ENCODE data around the gene ZNF263.
A peak's percentile ranks its signal among the peaks of the same experiment; 100 is the strongest.

The ZNF263 gene

DNA sequence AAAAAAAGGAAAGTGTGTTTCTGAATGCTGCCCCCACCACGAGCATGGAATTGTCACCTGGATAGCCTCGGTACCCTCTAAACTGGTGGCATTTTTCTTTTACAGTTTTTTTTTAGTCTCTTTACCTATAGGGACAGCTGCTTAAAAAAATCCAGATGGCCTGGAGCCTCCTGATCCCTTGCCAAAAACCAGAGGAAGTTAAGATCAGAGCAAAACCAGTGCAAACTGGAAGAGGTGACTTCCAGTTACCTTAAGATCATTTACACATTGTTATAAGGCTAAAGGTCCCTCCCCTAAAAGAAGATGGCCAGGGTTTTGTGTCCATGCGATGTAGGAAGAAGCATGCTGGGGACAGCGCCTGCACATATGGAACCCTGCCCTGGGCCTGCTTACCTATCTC, 30.3 kb upstream of the ZNF263 start:
- H3K27ac ChIP-seq (replicated peaks) = no peak overlapping the region
- no peak overlapping the region for H3K4me3 ChIP-seq (replicated peaks; ENCODE audit: insufficient read depth, low read length)
- DNase-seq (ENCODE audit: low read depth in 1 of 2, low spot score in 1 of 2) = peak in 1 of 2 experiments; percentile 9
- TF ChIP-seq SPI1 (IDR thresholded peaks at IDR 0.05; ENCODE audit: borderline replicate concordance, low read depth) (no peak), GABPA (IDR thresholded peaks at IDR 0.05; ENCODE audit: low read depth) (no peak), POLR2AphosphoS5 (IDR thresholded peaks at IDR 0.05; ENCODE audit: low read depth) (no peak)
- TF ChIP-seq, protein P1, sequence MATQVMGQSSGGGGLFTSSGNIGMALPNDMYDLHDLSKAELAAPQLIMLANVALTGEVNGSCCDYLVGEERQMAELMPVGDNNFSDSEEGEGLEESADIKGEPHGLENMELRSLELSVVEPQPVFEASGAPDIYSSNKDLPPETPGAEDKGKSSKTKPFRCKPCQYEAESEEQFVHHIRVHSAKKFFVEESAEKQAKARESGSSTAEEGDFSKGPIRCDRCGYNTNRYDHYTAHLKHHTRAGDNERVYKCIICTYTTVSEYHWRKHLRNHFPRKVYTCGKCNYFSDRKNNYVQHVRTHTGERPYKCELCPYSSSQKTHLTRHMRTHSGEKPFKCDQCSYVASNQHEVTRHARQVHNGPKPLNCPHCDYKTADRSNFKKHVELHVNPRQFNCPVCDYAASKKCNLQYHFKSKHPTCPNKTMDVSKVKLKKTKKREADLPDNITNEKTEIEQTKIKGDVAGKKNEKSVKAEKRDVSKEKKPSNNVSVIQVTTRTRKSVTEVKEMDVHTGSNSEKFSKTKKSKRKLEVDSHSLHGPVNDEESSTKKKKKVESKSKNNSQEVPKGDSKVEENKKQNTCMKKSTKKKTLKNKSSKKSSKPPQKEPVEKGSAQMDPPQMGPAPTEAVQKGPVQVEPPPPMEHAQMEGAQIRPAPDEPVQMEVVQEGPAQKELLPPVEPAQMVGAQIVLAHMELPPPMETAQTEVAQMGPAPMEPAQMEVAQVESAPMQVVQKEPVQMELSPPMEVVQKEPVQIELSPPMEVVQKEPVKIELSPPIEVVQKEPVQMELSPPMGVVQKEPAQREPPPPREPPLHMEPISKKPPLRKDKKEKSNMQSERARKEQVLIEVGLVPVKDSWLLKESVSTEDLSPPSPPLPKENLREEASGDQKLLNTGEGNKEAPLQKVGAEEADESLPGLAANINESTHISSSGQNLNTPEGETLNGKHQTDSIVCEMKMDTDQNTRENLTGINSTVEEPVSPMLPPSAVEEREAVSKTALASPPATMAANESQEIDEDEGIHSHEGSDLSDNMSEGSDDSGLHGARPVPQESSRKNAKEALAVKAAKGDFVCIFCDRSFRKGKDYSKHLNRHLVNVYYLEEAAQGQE (IDR thresholded peaks at IDR 0.05; ENCODE audit: insufficient replicate concordance, low read depth) = no peak
- TF ChIP-seq, protein P2, sequence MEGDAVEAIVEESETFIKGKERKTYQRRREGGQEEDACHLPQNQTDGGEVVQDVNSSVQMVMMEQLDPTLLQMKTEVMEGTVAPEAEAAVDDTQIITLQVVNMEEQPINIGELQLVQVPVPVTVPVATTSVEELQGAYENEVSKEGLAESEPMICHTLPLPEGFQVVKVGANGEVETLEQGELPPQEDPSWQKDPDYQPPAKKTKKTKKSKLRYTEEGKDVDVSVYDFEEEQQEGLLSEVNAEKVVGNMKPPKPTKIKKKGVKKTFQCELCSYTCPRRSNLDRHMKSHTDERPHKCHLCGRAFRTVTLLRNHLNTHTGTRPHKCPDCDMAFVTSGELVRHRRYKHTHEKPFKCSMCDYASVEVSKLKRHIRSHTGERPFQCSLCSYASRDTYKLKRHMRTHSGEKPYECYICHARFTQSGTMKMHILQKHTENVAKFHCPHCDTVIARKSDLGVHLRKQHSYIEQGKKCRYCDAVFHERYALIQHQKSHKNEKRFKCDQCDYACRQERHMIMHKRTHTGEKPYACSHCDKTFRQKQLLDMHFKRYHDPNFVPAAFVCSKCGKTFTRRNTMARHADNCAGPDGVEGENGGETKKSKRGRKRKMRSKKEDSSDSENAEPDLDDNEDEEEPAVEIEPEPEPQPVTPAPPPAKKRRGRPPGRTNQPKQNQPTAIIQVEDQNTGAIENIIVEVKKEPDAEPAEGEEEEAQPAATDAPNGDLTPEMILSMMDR (IDR thresholded peaks at IDR 0.05; ENCODE audit: insufficient read depth, low read length) = no peak
- H3K27me3 ChIP-seq (ENCODE audit: insufficient read depth, poor library complexity, severe bottlenecking) = no peaks in the 10 kb centered on the region

DNA sequence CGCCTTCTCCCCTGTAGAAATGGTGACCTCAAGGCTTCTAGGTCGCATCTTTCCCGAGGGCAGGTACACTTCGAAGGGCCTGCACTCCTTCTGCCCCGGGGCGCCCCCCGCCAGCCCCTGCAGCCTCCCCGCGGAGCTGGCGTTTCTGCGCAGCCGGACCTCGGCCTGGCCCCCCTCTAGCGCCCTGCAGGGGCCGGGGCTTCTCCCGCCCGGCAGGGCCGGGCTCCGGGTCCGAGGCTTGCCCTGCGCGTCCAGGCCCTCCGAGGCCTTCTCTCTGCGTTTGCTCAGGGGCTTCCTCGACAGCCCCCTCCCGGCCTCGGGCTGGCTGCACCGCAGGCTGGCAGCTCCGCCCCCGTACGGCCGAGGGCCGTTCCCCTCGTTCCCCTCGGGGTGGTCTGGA, 29.0 kb upstream of the ZNF263 start:
- no peaks in the 10 kb centered on the region for H3K27me3 ChIP-seq (ENCODE audit: insufficient read depth, poor library complexity, severe bottlenecking)
- no peak for DNase-seq (ENCODE audit: low read depth in 1 of 2, low spot score in 1 of 2)
- H3K27ac ChIP-seq (replicated peaks) = no peak overlapping the region
- TF ChIP-seq, protein P1 (IDR thresholded peaks at IDR 0.05; ENCODE audit: insufficient replicate concordance, low read depth) = no peak
- TF ChIP-seq GABPA (IDR thresholded peaks at IDR 0.05; ENCODE audit: low read depth) (no peak), SPI1 (IDR thresholded peaks at IDR 0.05; ENCODE audit: borderline replicate concordance, low read depth) (no peak), POLR2AphosphoS5 (IDR thresholded peaks at IDR 0.05; ENCODE audit: low read depth) (no peak)
- TF ChIP-seq, protein P2 (IDR thresholded peaks at IDR 0.05; ENCODE audit: insufficient read depth, low read length) = no peak
- no peak overlapping the region for H3K4me3 ChIP-seq (replicated peaks; ENCODE audit: insufficient read depth, low read length)

DNA sequence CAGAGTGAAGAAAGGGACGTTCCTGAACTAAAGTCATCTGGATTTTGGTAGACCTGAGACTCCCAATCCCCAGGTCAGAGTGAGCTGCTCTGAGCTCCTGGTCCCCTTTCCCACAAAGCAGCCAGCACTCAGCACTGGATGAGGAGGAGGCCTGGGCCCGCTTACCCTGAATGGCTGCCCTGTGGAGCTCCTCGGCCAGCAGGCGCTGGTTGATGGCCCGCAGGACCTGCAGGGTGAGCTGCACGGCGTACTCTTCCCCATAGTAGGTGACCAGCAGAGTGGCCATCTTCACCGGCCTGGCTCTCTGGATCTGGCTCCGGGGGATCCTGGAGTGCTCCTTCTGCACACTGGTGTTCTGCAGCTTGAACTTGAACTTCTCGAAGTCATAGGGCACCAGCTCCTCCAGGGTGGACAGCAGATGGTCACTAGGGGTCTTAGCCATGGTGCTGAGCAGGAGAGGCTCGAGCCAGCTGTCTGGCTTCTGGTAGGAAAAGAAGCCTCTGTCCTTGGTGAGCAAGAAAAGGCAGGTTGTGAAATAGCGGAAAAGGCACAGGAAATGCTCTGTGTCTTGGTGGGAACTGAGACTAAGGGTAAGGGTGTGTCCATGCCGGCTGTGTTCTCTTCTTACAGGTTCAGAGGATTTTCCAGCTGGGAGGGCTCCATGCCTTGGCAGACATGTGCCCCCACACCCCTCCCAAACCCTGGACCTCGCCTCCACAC, 27.0 kb upstream of the ZNF263 start, which contains the start of gene MEFV:
Gene MEFV, minus strand, starts transcription at position 488 of the 720 bp plus-strand sequence. Its CDS starts 46 bp downstream, at position 442.
- peak; percentile 38 to 43 for DNase-seq (ENCODE audit: low read depth in 1 of 2, low spot score in 1 of 2)
- TF ChIP-seq, protein P1 (IDR thresholded peaks at IDR 0.05; ENCODE audit: insufficient replicate concordance, low read depth) = peak; percentile 77
- no peak for TF ChIP-seq SPI1 (IDR thresholded peaks at IDR 0.05; ENCODE audit: borderline replicate concordance, low read depth)
- Histone ChIP-seq H3K27ac (replicated peaks) (no peak within 1 kb of the TSS), H3K4me3 (replicated peaks; ENCODE audit: insufficient read depth, low read length) (peak within 1 kb of the TSS; percentile 3), H3K27me3 (ENCODE audit: insufficient read depth, poor library complexity, severe bottlenecking) (no peaks in the 10 kb centered on the region)
